Osteoblast (primary cell): ENCODE measurements around the gene BSN. TPM values are rescaled to one million over a fixed set of nuclear protein-coding genes. Genes with fewer than 3 reads are reported as not detected.

Experiments used
- DNase-seq: peaks from one replicate; pipeline ENCODE4 v3.0.0; 2011; ENCODE audit warnings: low spot score, mixed read lengths; ENCODE audit not compliant: insufficient read length; ENCODE audit errors: missing footprints
- H2AFZ ChIP-seq: 2 replicates; pipeline ENCODE4 v1.6.0; 2011; ENCODE audit warnings: mild to moderate bottlenecking, low read length
- H3K27ac ChIP-seq: 2 replicates; pipeline ENCODE4 v1.5.1; 2011; ENCODE audit warnings: mild to moderate bottlenecking, low read depth, low read length, moderate library complexity
- H3K27me3 ChIP-seq: 2 replicates; pipeline ENCODE4 v1.6.0; 2012; ENCODE audit warnings: mild to moderate bottlenecking, control low read depth, inconsistent platforms, low read length, moderate library complexity; ENCODE audit not compliant: insufficient read depth
- H3K36me3 ChIP-seq: 2 replicates; pipeline ENCODE4 v1.5.1; 2011; ENCODE audit warnings: mild to moderate bottlenecking, low read length, control low read depth, moderate library complexity; ENCODE audit not compliant: insufficient read depth
- H3K4me1 ChIP-seq: 2 replicates; pipeline ENCODE4 v1.5.1; 2011; ENCODE audit warnings: mild to moderate bottlenecking, low read length, control low read depth, moderate library complexity; ENCODE audit not compliant: insufficient read depth
- H3K4me2 ChIP-seq: 2 replicates; pipeline ENCODE4 v1.6.0; 2011; ENCODE audit warnings: mild to moderate bottlenecking, low read length; ENCODE audit not compliant: insufficient read depth
- H3K4me3 ChIP-seq: fragments of 200-600 bp; sonication (generic); 3 replicates; pipeline ENCODE4 v1.5.1; 2012; ENCODE audit warnings: mild to moderate bottlenecking, low read length, inconsistent platforms; ENCODE audit not compliant: insufficient read depth
- H3K79me2 ChIP-seq: 2 replicates; pipeline ENCODE4 v1.6.0; 2012; ENCODE audit warnings: mild to moderate bottlenecking, low read length, control low read depth, inconsistent platforms; ENCODE audit not compliant: insufficient read depth
- H3K9me3 ChIP-seq: 2 replicates; pipeline ENCODE4 v1.5.1; 2011; ENCODE audit warnings: low read depth, low read length, control low read depth
- H4K20me1 ChIP-seq: 2 replicates; pipeline ENCODE4 v1.6.0; 2012; ENCODE audit warnings: mild to moderate bottlenecking, low read length, control low read depth; ENCODE audit not compliant: insufficient read depth
- total RNA-seq: library from RNA; depleted of rRNA; stranded (reverse); fragments of >200 nt; gene quantifications from 2 replicates; pipeline ENCODE4 v1.2.3, GENCODE V29; 2012
- TF ChIP-seq, protein P1 (sequence below): IDR thresholded peaks from 2 replicates; pipeline ENCODE4 v1.5.1; 2011; ENCODE audit warnings: mild to moderate bottlenecking, low read depth, low read length, moderate library complexity; ENCODE audit errors: extremely low read depth

BSN gene
- total RNA-seq, 1 donor: under 0.01 TPM

DNA sequence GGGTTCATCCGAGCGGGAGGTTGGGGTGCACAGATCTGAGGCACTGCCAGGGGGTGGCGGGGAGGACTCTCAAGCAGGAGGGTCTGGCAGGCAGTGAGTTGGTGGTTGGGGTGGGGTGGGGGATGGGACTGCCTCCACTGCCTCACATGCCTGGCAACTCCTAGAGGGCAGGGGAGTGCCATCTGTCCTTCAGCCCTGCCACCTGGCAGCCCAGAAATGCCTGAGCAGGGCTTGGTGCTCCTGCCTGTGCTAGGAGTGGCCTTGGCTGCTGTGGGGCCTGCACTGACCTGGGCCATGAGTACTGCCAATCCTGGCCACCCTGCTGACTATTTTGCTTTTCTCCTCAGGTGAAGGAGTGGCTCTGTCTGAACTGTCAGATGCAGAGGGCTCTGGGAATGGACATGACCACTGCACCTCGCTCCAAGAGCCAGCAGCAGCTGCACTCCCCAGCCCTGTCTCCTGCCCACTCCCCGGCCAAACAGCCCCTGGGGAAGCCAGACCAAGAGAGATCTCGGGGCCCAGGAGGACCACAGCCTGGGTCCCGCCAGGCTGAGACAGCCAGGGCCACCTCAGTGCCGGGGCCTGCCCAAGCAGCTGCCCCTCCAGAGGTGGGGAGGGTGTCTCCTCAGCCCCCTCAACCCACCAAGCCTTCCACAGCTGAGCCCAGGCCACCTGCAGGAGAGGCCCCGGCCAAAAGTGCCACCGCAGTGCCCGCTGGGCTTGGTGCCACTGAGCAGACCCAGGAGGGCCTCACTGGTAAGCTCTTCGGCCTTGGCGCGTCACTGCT is 87.8 kb downstream of the BSN start:
- H3K27me3 ChIP-seq: peaks cover 3% of the 10 kb centered on the region
- no peaks in the 10 kb centered on the region for H3K79me2 ChIP-seq
- TF ChIP-seq, protein P1, sequence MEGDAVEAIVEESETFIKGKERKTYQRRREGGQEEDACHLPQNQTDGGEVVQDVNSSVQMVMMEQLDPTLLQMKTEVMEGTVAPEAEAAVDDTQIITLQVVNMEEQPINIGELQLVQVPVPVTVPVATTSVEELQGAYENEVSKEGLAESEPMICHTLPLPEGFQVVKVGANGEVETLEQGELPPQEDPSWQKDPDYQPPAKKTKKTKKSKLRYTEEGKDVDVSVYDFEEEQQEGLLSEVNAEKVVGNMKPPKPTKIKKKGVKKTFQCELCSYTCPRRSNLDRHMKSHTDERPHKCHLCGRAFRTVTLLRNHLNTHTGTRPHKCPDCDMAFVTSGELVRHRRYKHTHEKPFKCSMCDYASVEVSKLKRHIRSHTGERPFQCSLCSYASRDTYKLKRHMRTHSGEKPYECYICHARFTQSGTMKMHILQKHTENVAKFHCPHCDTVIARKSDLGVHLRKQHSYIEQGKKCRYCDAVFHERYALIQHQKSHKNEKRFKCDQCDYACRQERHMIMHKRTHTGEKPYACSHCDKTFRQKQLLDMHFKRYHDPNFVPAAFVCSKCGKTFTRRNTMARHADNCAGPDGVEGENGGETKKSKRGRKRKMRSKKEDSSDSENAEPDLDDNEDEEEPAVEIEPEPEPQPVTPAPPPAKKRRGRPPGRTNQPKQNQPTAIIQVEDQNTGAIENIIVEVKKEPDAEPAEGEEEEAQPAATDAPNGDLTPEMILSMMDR: no peak
- no peak overlapping the region for H3K4me3 ChIP-seq
- DNase-seq: peak; percentile 36
- H3K36me3 ChIP-seq: no peaks in the 10 kb centered on the region
- H3K27ac ChIP-seq: no peak overlapping the region
- H3K4me1 ChIP-seq: no peaks in the 10 kb centered on the region
- no peak overlapping the region for H2AFZ ChIP-seq
- no peaks in the 10 kb centered on the region for H3K9me3 ChIP-seq
- no peak overlapping the region for H3K4me2 ChIP-seq
- no peaks in the 10 kb centered on the region for H4K20me1 ChIP-seq

- Histone ChIP-seq H3K9me3 (no peaks in the 10 kb centered on the region), H3K36me3 (no peaks in the 10 kb centered on the region), H3K79me2 (no peaks in the 10 kb centered on the region), H3K4me1 (no peaks in the 10 kb centered on the region), H3K27ac (no peak overlapping the region), H4K20me1 (no peaks in the 10 kb centered on the region), H2AFZ (no peak overlapping the region), H3K27me3 (peaks cover 3% of the 10 kb centered on the region), H3K4me3 (no peak overlapping the region), H3K4me2 (no peak overlapping the region)
- peak; percentile 4 for DNase-seq
- TF ChIP-seq, protein P1: no peak
Measured at GRCh38 chr3:49642708-49643145, 88.5 kb downstream of the BSN start.

GRCh38 chr3:49644684-49645083 is 90.4 kb downstream of the BSN start:
- H3K79me2 ChIP-seq: no peaks in the 10 kb centered on the region
- TF ChIP-seq, protein P1: no peak
- no peak overlapping the region for H3K27ac ChIP-seq
- H3K4me2 ChIP-seq: no peak overlapping the region
- H2AFZ ChIP-seq: no peak overlapping the region
- H3K36me3 ChIP-seq: no peaks in the 10 kb centered on the region
- H3K4me3 ChIP-seq: no peak overlapping the region
- no peaks in the 10 kb centered on the region for H3K4me1 ChIP-seq
- DNase-seq: peak; percentile 5
- no peaks in the 10 kb centered on the region for H4K20me1 ChIP-seq
- H3K9me3 ChIP-seq: no peaks in the 10 kb centered on the region
- peaks cover 3% of the 10 kb centered on the region for H3K27me3 ChIP-seq

GRCh38 chr3:49646236-49646635 is 92.0 kb downstream of the BSN start:
- Histone ChIP-seq H3K4me1 (no peaks in the 10 kb centered on the region), H3K9me3 (no peaks in the 10 kb centered on the region), H3K27me3 (peaks cover 3% of the 10 kb centered on the region), H2AFZ (no peak overlapping the region), H4K20me1 (no peaks in the 10 kb centered on the region), H3K4me2 (no peak overlapping the region), H3K36me3 (no peaks in the 10 kb centered on the region), H3K4me3 (no peak overlapping the region), H3K27ac (no peak overlapping the region), H3K79me2 (no peaks in the 10 kb centered on the region)
- TF ChIP-seq, protein P1: no peak
- DNase-seq: peak; percentile 47
